T-cell (primary cell): Measurements from ENCODE around the gene UBE2D2. TPM values are rescaled to one million over a fixed set of nuclear protein-coding genes. Genes with fewer than 3 reads are reported as not detected.
"Not testable (repeated sequence)": the region's sequence is repeated elsewhere in the genome, so short reads cannot be mapped to it uniquely, and the experiment has no call there.

ENCODE experiments used
- ATAC-seq, 4 experiments: fragments of 200-7000 bp in 3 of 4; fragments of 150-1000 bp in 1 of 4; cut with Tn5 transposase; replicated peaks in 1 of 4; 1 replicate in 3 of 4; 2 replicates in 1 of 4; pipeline ENCODE4 v1.10.0; 2021; ENCODE audit warnings: moderate library complexity in 3 of 4, mild to moderate bottlenecking in 2 of 4, moderate number of reproducible peaks in 1 of 4
- CTCF ChIA-PET, 2 donors: fragments of 300-600 bp; sonication (Branson Sonifier 250); formaldehyde crosslinking; loops; one replicate each; lab custom pipeline; 2022; ENCODE audit warnings: antibody characterized with exemption in 2 of 2; lab: Charles Lee
- POLR2A ChIA-PET, 2 donors: fragments of 300-600 bp; sonication (Branson Sonifier 250); formaldehyde crosslinking; loops; one replicate each; lab custom pipeline; 2022; ENCODE audit warnings: antibody characterized with exemption in 2 of 2; lab: Charles Lee
- DNase-seq, 35 experiments: peaks; one replicate each; pipeline versions ENCODE4 v3.0.0 to v3.0.0-alpha.2; 2013 to 2023
- H3K27ac ChIP-seq: one replicate; pipeline ENCODE4 v1.5.1; 2013; ENCODE audit warnings: low read length
- H3K27me3 ChIP-seq, 2 experiments: replicated peaks in 1 of 2; 1 replicate in 1 of 2; 2 replicates in 1 of 2; pipeline versions ENCODE4 v1.6.1 to v1.7.0; 2013; ENCODE audit warnings: low read length in 1 of 2, mixed read lengths in 1 of 2; ENCODE audit not compliant: control insufficient read depth in 2 of 2, insufficient read depth in 2 of 2; ENCODE audit errors: extremely low read depth in 1 of 2
- H3K36me3 ChIP-seq, 2 donors: 1 replicate in 1 of 2; 2 replicates in 1 of 2; pipeline versions ENCODE4 v1.6.1 to v1.7.0; 2013; ENCODE audit warnings: low read length in 1 of 2; ENCODE audit not compliant: control insufficient read depth in 2 of 2, insufficient read depth in 1 of 2; ENCODE audit errors: extremely low read depth in 1 of 2
- H3K4me1 ChIP-seq, 2 experiments: 1 replicate in 1 of 2; 2 replicates in 1 of 2; pipeline versions ENCODE4 v1.6.1 to v1.7.0; 2013; ENCODE audit warnings: low read length in 2 of 2, mixed read lengths in 1 of 2; ENCODE audit not compliant: insufficient read depth in 2 of 2, control insufficient read depth in 1 of 2; ENCODE audit errors: extremely low read depth in 1 of 2
- H3K4me3 ChIP-seq, 2 donors: 1 replicate in 1 of 2; 2 replicates in 1 of 2; pipeline versions ENCODE4 v1.5.1 to v1.7.0; 2013; ENCODE audit warnings: mild to moderate bottlenecking in 2 of 2, low read length in 1 of 2, moderate library complexity in 1 of 2; ENCODE audit not compliant: control insufficient read depth in 1 of 2; ENCODE audit errors: extremely low read depth in 1 of 2
- H3K9me3 ChIP-seq: 2 replicates; pipeline ENCODE4 v1.7.0; 2013
- H3K27ac Mint-ChIP-seq, 2 donors: one replicate each; pipeline ENCODE4 v1.8.0; 2020 to 2021; ENCODE audit warnings: mild to moderate bottlenecking in 2 of 2, mixed read lengths in 2 of 2
- H3K27me3 Mint-ChIP-seq, 2 donors: one replicate each; pipeline ENCODE4 v1.8.0; 2021 to 2022; ENCODE audit warnings: mixed read lengths in 2 of 2
- H3K36me3 Mint-ChIP-seq: one replicate; pipeline ENCODE4 v1.8.0; 2021; ENCODE audit warnings: mixed read lengths
- H3K4me1 Mint-ChIP-seq, 3 donors: one replicate each; pipeline ENCODE4 v1.8.0; 2020 to 2022; ENCODE audit warnings: mixed read lengths in 3 of 3, mild to moderate bottlenecking in 1 of 3
- H3K4me3 Mint-ChIP-seq, 3 donors: one replicate each; pipeline ENCODE4 v1.8.0; 2020 to 2022; ENCODE audit warnings: mild to moderate bottlenecking in 3 of 3, mixed read lengths in 3 of 3, moderate library complexity in 3 of 3
- H3K9me3 Mint-ChIP-seq, 3 donors: one replicate each; pipeline ENCODE4 v1.8.0; 2020 to 2022; ENCODE audit warnings: mixed read lengths in 3 of 3
- WGBS: methylation state at CpG from one replicate; pipeline ENCODE4 v1.1.5; 2013; ENCODE audit warnings: missing lambda C conversion rate; ENCODE audit not compliant: insufficient coverage; 5-methylcytosine and 5-hydroxymethylcytosine counted together
- total RNA-seq, 35 experiments: library from RNA in 6 of 35; stranded (reverse) in 6 of 35; fragments of 120-200 nt in 1 of 35; gene quantifications; one replicate each; pipeline versions ENCODE4 v1.2.1 to v1.2.4 and lab custom pipeline; 2013 to 2026

The UBE2D2 gene
- total RNA-seq, 5 donors from 2014 or later (not counting 1 experiment from before 2014, with no cell fraction given) = 138 to 176 (median 152) TPM

DNA sequence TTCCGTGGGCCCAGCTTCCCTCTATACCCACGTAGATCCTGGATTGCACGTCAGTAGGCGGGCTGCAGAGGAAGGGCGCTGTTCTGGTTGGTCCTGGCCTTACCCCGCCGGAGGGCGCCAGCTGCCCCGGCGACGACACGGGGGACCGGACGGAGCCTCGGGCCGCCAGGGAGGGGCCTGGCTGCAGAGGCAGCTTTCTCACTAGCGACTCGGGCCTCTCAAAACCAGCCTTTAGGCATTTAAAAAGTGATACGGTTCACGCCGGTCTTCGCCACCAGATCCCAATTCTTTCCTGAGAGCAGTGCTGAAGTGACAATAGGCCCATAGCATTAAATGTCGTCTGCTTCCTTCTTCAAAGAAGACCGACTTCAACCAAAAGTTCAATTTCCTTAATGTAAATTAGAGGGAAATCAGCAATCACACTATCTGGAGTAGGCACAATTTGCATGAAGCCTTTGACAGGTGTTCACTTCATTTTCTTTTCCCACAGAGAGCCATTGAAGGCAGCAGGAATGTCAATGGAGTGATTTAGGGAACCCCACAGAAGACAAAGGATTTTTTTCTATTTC is 17.6 kb upstream of the UBE2D2 start:
- Mint-ChIP-seq H3K27me3 (peaks cover 3 to 4% of the 10 kb centered on the region in 2 donors), H3K36me3 (no peaks in the 10 kb centered on the region), H3K4me1 (peaks cover 5 to 8% (median 6%) of the 10 kb centered on the region in 3 donors), H3K9me3 (no peaks in the 10 kb centered on the region), H3K4me3 (peak overlapping the region; percentile 13 to 47 (median 47)), H3K27ac (peak overlapping the region in 1 of 2 donors; percentile 61)
- ChIA-PET POLR2A (no interaction called here), CTCF (interaction anchor here (0.6 to 1.2 kb wide), 4 partner anchors 17 to 92 kb away, joined by 3 read pairs; no protein-coding TSS in a partner anchor)
- H3K27me3 ChIP-seq = no peaks in the 10 kb centered on the region
- 9% methylated on average over 17 of the region's 24 CpGs for WGBS
- peaks cover 6 to 9% of the 10 kb centered on the region in 2 experiments for H3K4me1 ChIP-seq
- H3K27ac ChIP-seq = no peak overlapping the region
- H3K36me3 ChIP-seq = no peaks in the 10 kb centered on the region
- DNase-seq (peak; percentile 2 to 67 (median 33)), ATAC-seq (peak; percentile 85 to 99 (median 98))
- no peaks in the 10 kb centered on the region for H3K9me3 ChIP-seq
- peak overlapping the region; percentile 23 to 44 for H3K4me3 ChIP-seq

DNA sequence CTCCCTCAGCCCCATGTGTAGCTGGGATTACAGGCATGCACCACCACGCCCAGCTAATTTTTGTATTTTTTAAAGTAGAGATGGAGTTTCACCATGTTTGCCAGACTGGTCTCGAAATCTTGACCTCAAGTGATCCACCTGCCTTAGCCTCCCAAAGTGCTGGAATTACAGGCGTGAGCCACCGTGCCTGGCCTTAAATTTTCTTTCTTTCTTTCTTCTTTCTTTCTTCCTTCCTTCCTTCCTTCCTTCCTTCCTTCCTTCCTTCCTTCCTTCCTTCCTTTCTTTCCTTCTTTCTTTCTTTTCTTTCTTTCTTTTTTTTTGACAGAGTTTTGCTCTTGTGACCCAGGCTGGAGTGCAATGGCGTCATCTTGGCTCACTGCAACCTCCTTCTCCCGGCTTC is 14.5 kb upstream of the UBE2D2 start:
- H3K4me3 Mint-ChIP-seq, H3K27ac ChIP-seq, H3K9me3 ChIP-seq, H3K36me3 ChIP-seq, H3K4me1 ChIP-seq, DNase-seq, H3K4me3 ChIP-seq, H3K27ac Mint-ChIP-seq, POLR2A ChIA-PET, H3K9me3 Mint-ChIP-seq, H3K36me3 Mint-ChIP-seq, H3K27me3 Mint-ChIP-seq, H3K27me3 ChIP-seq, ATAC-seq: not testable (repeated sequence)
- CTCF ChIA-PET = interaction anchor here in 1 of 2 donors (0.7 kb wide), 1 partner anchor 19 kb away, joined by 7 read pairs; no protein-coding TSS in a partner anchor
- WGBS = 100% methylated on average over 2 of the region's 6 CpGs
- H3K4me1 Mint-ChIP-seq = peaks cover 6 to 11% (median 7%) of the 10 kb centered on the region in 3 donors

DNA sequence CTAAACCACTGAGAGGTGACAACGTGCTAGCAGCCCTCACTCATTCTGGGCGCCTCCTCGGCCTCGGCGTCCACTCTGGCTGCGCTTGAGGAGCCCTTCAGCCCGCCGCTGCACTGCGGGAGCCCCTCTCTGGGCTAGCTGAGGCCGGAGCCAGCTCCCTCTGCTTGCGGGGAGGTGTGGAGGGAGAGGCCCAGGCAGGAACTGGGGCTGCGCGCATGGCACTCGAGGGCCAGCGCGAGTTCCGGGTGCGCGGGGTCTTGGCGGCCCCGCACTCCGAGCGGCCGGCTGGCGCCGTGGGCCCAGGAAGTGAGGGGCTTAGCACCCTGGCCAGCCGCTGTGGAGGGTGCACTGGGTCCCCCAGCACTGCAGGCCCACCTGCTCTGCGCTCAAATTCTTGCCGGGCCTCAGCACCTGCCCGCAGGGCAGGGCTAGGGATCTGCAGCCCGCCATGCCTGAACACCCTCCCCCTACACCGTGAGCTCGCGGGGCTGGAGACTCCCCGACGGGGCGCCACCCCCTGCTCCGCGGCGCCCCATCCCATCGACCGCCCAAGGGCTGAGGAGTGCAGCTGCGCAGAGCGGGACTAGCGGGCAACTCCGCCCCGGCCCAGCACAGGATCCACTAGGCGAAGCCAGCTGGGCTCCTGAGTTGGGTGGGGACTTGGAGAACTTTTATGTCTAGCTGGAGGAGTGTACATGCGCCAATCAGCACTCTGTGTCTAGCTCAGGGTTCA is 11.8 kb upstream of the UBE2D2 start:
- peaks cover 3 to 5% of the 10 kb centered on the region in 2 donors for H3K27me3 Mint-ChIP-seq
- no peak overlapping the region for H3K4me3 Mint-ChIP-seq
- Histone ChIP-seq H3K27ac (no peak overlapping the region), H3K27me3 (peaks cover 0 to 2% of the 10 kb centered on the region in 2 experiments), H3K4me3 (no peak overlapping the region), H3K4me1 (no peaks in the 10 kb centered on the region), H3K36me3 (no peaks in the 10 kb centered on the region), H3K9me3 (no peaks in the 10 kb centered on the region)
- WGBS = 97% methylated on average over 45 of the region's 49 CpGs
- ChIA-PET CTCF (interaction anchor here (0.7 to 1.2 kb wide), 2 partner anchors 16 to 246 kb away, joined by 4 to 6 read pairs; no protein-coding TSS in a partner anchor), POLR2A (interaction anchor here in 1 of 2 donors (0.7 kb wide), 1 partner anchor 41 kb away, joined by 3 read pairs; no protein-coding TSS in a partner anchor)
- H3K9me3 Mint-ChIP-seq = no peaks in the 10 kb centered on the region
- no peak for DNase-seq
- no peak for ATAC-seq
- peaks cover 5 to 7% (median 6%) of the 10 kb centered on the region in 3 donors for H3K4me1 Mint-ChIP-seq
- H3K27ac Mint-ChIP-seq = no peak overlapping the region
- H3K36me3 Mint-ChIP-seq = no peaks in the 10 kb centered on the region

DNA sequence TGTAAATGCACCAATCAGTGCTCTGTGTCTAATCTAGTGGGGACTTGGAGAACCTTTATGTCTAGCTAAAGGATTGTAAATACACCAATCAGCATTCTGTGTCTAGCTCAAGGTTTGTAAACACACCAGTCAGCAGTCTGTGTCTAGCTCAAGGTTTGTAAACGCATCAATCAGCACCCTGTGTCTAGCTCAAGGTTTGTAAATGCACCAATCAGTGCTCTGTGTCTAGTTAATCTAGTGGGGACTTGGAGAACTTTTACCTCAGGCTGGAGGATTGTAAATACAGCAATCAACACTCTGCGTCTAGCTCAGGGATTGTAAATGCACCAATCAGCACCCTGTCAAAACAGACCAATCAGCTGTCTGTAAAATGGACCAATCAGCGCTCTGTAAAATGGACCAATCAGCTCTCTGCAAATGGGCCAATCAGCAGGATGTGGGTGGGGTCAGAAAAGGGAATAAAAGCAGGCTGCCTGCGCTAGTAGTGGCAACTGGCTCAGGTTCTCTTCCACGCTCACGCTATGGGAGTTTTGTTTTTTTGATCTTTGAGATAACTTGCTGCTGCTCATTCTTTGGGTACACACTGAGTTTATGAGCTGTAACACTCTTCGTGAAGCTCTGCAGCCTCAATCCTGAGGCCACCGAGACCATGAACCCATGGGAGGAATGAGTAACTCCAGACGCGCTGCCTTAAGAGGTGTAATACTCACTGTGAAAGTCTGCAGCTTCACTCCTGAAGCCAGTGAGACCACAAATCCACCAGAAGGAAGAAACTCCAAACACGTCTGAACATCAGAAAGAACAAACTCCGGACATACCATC is 10.9 kb upstream of the UBE2D2 start:
- DNase-seq, H3K36me3 ChIP-seq, H3K4me3 Mint-ChIP-seq, H3K27ac ChIP-seq, H3K9me3 Mint-ChIP-seq, ATAC-seq, H3K4me3 ChIP-seq, H3K27ac Mint-ChIP-seq, H3K4me1 ChIP-seq, H3K4me1 Mint-ChIP-seq, H3K9me3 ChIP-seq, H3K27me3 Mint-ChIP-seq, H3K27me3 ChIP-seq, H3K36me3 Mint-ChIP-seq: not testable (repeated sequence)
- POLR2A ChIA-PET = interaction anchor here (0.6 to 0.7 kb wide), 3 partner anchors 13 to 40 kb away, joined by 3 to 13 read pairs (median 10); no protein-coding TSS in a partner anchor
- CTCF ChIA-PET = interaction anchor here (0.8 to 1.2 kb wide), 2 partner anchors 15 to 84 kb away, joined by 3 to 6 read pairs; no protein-coding TSS in a partner anchor
- 83% methylated on average over 9 of the region's 12 CpGs for WGBS

DNA sequence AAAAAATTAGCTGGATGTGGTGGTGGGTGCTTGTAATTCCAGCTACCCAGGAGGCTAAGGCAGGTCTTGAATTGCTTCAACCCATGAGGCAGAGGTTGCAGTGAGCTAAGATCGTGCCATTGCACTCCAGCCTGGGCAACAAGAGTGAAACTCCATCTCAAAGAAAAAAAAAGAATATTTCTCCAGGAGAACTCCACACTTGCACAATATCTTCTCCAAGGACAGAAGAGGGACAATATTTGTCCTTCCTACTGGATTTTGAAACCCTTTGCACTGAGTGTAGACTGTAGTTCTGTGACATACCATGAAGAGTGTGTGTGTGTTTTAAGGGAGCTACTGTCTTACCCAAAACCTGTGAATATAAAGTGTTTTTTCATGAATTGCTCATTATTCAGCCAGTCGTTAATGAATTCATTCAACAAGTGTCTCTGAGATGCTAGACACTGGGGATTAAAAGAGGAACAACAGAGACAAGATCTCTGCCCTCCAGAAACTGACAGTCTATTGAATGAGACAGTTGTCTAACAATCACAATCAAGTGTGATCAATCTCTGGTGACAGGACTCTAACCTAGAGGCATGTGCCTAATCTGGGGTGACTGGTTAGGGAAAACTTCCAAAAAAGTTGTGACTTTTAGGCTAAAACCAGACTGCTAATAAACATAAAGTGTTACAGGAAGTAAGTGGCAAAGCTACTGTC is 9.8 kb upstream of the UBE2D2 start:
- Mint-ChIP-seq H3K4me1 (peaks cover 5 to 7% (median 6%) of the 10 kb centered on the region in 3 donors), H3K36me3 (no peaks in the 10 kb centered on the region), H3K9me3 (no peaks in the 10 kb centered on the region), H3K4me3 (no peak overlapping the region), H3K27me3 (peaks cover 3 to 5% of the 10 kb centered on the region in 2 donors), H3K27ac (no peak overlapping the region)
- peaks cover 0 to 2% of the 10 kb centered on the region in 2 experiments for H3K27me3 ChIP-seq
- H3K36me3 ChIP-seq = no peaks in the 10 kb centered on the region
- H3K27ac ChIP-seq = no peak overlapping the region
- POLR2A ChIA-PET = interaction anchor here (0.6 to 0.7 kb wide), 5 partner anchors 12 to 128 kb away, joined by 3 to 13 read pairs (median 6); no protein-coding TSS in a partner anchor
- H3K4me3 ChIP-seq = no peak overlapping the region
- ATAC-seq (no peak), DNase-seq (no peak)
- H3K9me3 ChIP-seq = no peaks in the 10 kb centered on the region
- CTCF ChIA-PET = interaction anchor here in 1 of 2 donors (0.6 kb wide), 1 partner anchor 1695 kb away, joined by 3 read pairs; no protein-coding TSS in a partner anchor
- WGBS = no CpG with 5 or more reads among the region's 2 CpGs
- H3K4me1 ChIP-seq = no peaks in the 10 kb centered on the region
